ENCODE results near the gene AGO3. TPM values are rescaled to one million over a fixed set of nuclear protein-coding genes. Genes with fewer than 3 reads are reported as not detected.
"Not testable (repeated sequence)": the region's sequence is repeated elsewhere in the genome, so short reads cannot be mapped to it uniquely, and the experiment has no call there.

Gene AGO3
- total and polyA plus RNA-seq, 3 experiments from 2014 or later, result 12.8 to 31.3 (median 30.0) TPM

DNA sequence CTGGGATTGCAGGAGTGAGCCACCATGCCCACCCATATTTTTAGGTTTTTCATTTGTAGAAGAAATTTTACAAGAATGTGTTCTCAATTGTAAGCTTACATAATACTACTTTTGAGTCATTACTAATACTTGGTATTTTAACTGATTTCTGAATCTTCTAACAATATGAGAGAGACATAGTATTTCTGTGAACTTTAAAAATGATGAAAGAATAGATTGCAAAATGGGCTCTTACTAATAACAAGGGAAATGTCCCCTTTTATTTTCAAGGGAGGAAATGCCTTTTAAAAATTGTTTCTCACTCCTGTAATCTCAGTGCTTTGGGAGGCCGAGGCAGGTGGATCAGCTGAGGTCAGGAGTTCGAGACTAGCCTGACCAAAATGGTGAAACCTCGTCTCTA is 5.9 kb downstream of the AGO3 start:
- Histone ChIP-seq H3K27me3 (ENCODE audit: insufficient read depth, low read length, poor library complexity, severe bottlenecking) (no peaks in the 10 kb centered on the region), H3K27ac (ENCODE audit: low read depth, low read length) (no peak overlapping the region), H3K9me3 (ENCODE audit: low read length) (no peaks in the 10 kb centered on the region), H3K4me1 (ENCODE audit: insufficient read depth, low read length) (peaks cover 24% of the 10 kb centered on the region), H3K36me3 (ENCODE audit: insufficient read depth, low read length) (no peaks in the 10 kb centered on the region), H3K4me3 (ENCODE audit: low read length) (no peak overlapping the region)
- H3K27me3 Mint-ChIP-seq, result no peaks in the 10 kb centered on the region
- peak overlapping the region in 1 of 8 donors; percentile 15 for H3K27ac Mint-ChIP-seq
- POLR2A ChIA-PET, result interaction anchor here (0.8 kb wide), 1 partner anchor 42 kb away, joined by 5 read pairs; no protein-coding TSS in a partner anchor
- no peaks in the 10 kb centered on the region for H3K9me3 Mint-ChIP-seq
- peaks cover 0 to 5% (median 5%) of the 10 kb centered on the region in 3 donors for H3K36me3 Mint-ChIP-seq
- peaks cover 44 to 73% (median 62%) of the 10 kb centered on the region in 3 donors for H3K4me1 Mint-ChIP-seq
- H3K4me3 Mint-ChIP-seq, result no peak overlapping the region
- CTCF ChIA-PET, result interaction anchor here (1.6 kb wide), 1 partner anchor 54 kb away, joined by 5 read pairs; the partner anchor contains the start of gene AGO1
- no peak for DNase-seq

DNA sequence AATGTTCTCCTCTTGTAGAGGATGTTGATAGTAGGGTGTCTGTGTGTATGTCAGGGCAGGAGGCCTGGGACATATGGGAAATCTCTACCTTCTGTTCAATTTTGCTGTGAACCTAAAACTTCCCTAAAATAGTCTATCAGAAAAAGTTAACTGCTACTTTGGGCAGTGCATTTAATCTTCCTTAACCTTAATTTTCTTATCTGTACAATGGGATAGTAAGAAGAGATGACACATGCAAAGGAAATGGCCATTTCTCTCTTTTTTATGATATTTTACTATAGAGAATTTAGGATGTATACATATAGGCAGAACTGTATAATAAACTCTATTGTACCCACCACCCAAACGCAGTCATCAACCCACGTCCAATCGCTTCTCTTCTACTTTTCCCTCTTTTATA is 8.6 kb downstream of the AGO3 start:
- no peaks in the 10 kb centered on the region for H3K9me3 Mint-ChIP-seq
- DNase-seq, result no peak
- H3K36me3 Mint-ChIP-seq, result peaks cover 0 to 5% (median 5%) of the 10 kb centered on the region in 3 donors
- Histone ChIP-seq H3K27ac (ENCODE audit: low read depth, low read length) (no peak overlapping the region), H3K9me3 (ENCODE audit: low read length) (no peaks in the 10 kb centered on the region), H3K36me3 (ENCODE audit: insufficient read depth, low read length) (no peaks in the 10 kb centered on the region), H3K27me3 (ENCODE audit: insufficient read depth, low read length, poor library complexity, severe bottlenecking) (no peaks in the 10 kb centered on the region), H3K4me3 (ENCODE audit: low read length) (no peak overlapping the region), H3K4me1 (ENCODE audit: insufficient read depth, low read length) (peaks cover 11% of the 10 kb centered on the region)
- no peaks in the 10 kb centered on the region for H3K27me3 Mint-ChIP-seq
- H3K4me1 Mint-ChIP-seq, result peaks cover 34 to 70% (median 59%) of the 10 kb centered on the region in 3 donors
- no peak overlapping the region for H3K4me3 Mint-ChIP-seq
- H3K27ac Mint-ChIP-seq, result no peak overlapping the region
- POLR2A ChIA-PET, result no interaction called here
- CTCF ChIA-PET, result no interaction called here

DNA sequence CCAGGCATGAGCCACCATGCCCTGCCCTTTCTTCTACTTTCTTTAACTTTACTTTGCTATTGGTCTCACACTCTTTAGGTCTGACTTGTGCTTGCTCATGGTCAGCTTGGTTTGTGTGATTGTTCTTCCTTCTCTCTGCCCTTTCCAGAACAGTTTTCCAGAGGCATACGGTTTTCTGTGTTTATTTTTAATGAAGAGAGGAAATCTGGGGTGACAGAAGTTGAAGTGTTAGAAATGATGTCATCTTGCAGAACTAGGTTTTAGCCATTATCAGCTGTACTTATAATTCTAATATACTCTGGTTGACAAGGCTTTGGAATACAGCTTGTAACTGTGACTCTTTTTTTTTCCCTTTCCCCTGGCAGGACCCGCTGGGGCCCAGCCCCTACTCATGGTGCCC is 14.4 kb downstream of the AGO3 start:
- no peaks in the 10 kb centered on the region for H3K36me3 ChIP-seq (ENCODE audit: insufficient read depth, low read length)
- H3K4me1 ChIP-seq (ENCODE audit: insufficient read depth, low read length), result peaks cover 11% of the 10 kb centered on the region
- H3K9me3 ChIP-seq (ENCODE audit: low read length), result no peaks in the 10 kb centered on the region
- no peak for DNase-seq
- H3K4me3 ChIP-seq (ENCODE audit: low read length), result no peak overlapping the region
- peaks cover 0 to 29% (median 14%) of the 10 kb centered on the region in 3 donors for H3K36me3 Mint-ChIP-seq
- H3K4me1 Mint-ChIP-seq, result peaks cover 40 to 68% (median 58%) of the 10 kb centered on the region in 3 donors
- ChIA-PET POLR2A (no interaction called here), CTCF (no interaction called here)
- no peaks in the 10 kb centered on the region for H3K27me3 Mint-ChIP-seq
- no peak overlapping the region for H3K4me3 Mint-ChIP-seq
- peak overlapping the region in 1 of 8 donors; percentile 2 for H3K27ac Mint-ChIP-seq
- no peaks in the 10 kb centered on the region for H3K27me3 ChIP-seq (ENCODE audit: insufficient read depth, low read length, poor library complexity, severe bottlenecking)
- H3K9me3 Mint-ChIP-seq, result no peaks in the 10 kb centered on the region
- H3K27ac ChIP-seq (ENCODE audit: low read depth, low read length), result no peak overlapping the region

DNA sequence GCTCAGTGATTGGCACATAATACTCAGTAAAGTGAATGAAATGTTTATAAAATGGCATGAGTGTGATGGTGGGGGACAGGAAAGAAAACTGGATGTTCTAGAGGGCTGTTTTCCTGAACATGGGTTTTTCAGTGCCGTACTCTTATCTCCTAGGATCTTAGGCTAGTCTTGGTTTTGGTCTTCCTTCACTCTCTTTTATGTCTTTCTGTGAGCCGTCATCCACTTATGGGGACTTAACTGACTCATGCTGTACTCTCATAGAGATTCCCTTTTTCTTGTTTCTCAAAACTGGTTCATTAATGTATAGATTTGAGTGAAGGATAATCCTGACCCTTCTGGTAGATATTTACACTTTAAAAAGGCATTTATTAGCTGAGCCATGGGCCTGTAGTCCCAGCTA is 16.6 kb downstream of the AGO3 start:
- no peaks in the 10 kb centered on the region for H3K36me3 ChIP-seq (ENCODE audit: insufficient read depth, low read length)
- Mint-ChIP-seq H3K4me1 (peaks cover 23 to 49% (median 38%) of the 10 kb centered on the region in 3 donors), H3K36me3 (peaks cover 0 to 36% (median 9%) of the 10 kb centered on the region in 3 donors), H3K9me3 (no peaks in the 10 kb centered on the region), H3K4me3 (no peak overlapping the region), H3K27me3 (no peaks in the 10 kb centered on the region), H3K27ac (peak overlapping the region in 3 of 8 donors; percentile 19 to 63 (median 24))
- H3K9me3 ChIP-seq (ENCODE audit: low read length), result no peaks in the 10 kb centered on the region
- no peak overlapping the region for H3K4me3 ChIP-seq (ENCODE audit: low read length)
- ChIA-PET POLR2A (no interaction called here), CTCF (no interaction called here)
- no peak overlapping the region for H3K27ac ChIP-seq (ENCODE audit: low read depth, low read length)
- DNase-seq, result no peak
- no peaks in the 10 kb centered on the region for H3K27me3 ChIP-seq (ENCODE audit: insufficient read depth, low read length, poor library complexity, severe bottlenecking)
- H3K4me1 ChIP-seq (ENCODE audit: insufficient read depth, low read length), result peaks cover 6% of the 10 kb centered on the region

DNA sequence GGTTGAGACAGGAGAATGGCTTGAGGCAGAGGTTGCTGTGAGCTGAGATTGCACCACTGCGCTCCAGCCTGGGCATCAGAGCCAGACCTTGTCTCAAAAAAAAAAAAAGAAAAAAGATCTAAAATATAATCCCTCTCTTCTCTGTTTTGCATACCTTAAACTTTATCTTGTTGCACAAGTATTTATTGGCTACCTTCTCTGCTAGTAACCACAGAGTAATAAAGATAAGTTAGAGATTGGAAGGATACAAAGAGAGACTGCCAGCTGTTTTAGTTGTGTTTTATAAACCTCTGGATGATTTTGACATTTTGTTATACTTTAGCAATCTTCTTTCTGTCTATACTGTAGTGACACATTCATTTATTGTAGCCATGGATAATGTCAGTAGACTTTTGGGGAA is 27.7 kb downstream of the AGO3 start:
- ChIA-PET POLR2A (interaction anchor here (0.6 kb wide), 1 partner anchor 26 kb away, joined by 6 read pairs; no protein-coding TSS in a partner anchor), CTCF (no interaction called here)

DNA sequence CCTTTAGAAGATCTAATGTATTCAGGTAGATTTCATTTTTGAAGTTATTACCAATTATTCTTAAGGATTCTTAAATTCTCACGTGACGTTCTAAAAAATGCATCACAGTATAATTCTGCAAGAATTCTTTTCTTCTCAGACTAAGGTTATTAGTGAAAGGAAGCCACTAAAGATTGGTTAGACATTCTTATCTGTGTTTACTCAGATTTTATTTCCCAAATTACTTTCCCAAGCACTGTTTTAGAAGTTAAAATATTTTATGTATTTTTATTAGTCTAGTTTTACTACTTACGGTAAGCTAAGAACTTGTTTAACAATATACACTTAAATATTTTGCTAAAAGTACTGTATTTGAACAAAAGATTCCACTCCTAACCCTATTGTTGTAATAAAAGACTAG is 28.4 kb downstream of the AGO3 start:
- H3K36me3 Mint-ChIP-seq, result peaks cover 2 to 18% (median 2%) of the 10 kb centered on the region in 3 donors

More for the DNA sequence above, 27.7 kb downstream of the AGO3 start:
- no peak for DNase-seq
- peaks cover 9 to 21% (median 16%) of the 10 kb centered on the region in 3 donors for H3K4me1 Mint-ChIP-seq
- H3K27me3 Mint-ChIP-seq, result no peaks in the 10 kb centered on the region
- H3K27me3 ChIP-seq (ENCODE audit: insufficient read depth, low read length, poor library complexity, severe bottlenecking), result no peaks in the 10 kb centered on the region
- H3K4me1 ChIP-seq (ENCODE audit: insufficient read depth, low read length), result no peaks in the 10 kb centered on the region
- no peaks in the 10 kb centered on the region for H3K9me3 ChIP-seq (ENCODE audit: low read length)
- no peak overlapping the region for H3K27ac Mint-ChIP-seq
- no peak overlapping the region for H3K27ac ChIP-seq (ENCODE audit: low read depth, low read length)
- no peaks in the 10 kb centered on the region for H3K9me3 Mint-ChIP-seq
- peaks cover 0 to 22% (median 0%) of the 10 kb centered on the region in 3 donors for H3K36me3 Mint-ChIP-seq
- peaks cover 6% of the 10 kb centered on the region for H3K36me3 ChIP-seq (ENCODE audit: insufficient read depth, low read length)
- H3K4me3 Mint-ChIP-seq, result no peak overlapping the region
- no peak overlapping the region for H3K4me3 ChIP-seq (ENCODE audit: low read length)

DNA sequence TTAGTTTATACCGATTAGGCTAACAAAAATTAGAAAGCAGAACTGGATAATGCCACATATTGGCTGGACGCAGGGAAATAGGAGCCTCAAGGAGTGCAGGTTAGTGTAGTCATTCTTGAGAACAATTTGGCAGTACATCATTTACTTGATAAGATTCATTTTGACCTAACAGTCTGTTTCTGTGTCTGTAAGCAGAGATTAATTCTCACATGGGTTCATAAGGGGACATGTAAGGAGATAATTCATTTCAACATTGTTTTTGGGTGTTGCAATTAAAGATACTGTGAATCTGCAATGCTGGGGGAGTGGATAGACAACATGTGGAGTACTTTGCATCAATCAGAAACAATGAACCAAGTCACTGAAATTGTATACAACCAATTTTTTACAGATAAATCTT is 32.0 kb downstream of the AGO3 start:
- Mint-ChIP-seq H3K36me3 (peaks cover 6 to 13% (median 6%) of the 10 kb centered on the region in 3 donors), H3K27me3 (no peaks in the 10 kb centered on the region)

More for the DNA sequence above, 28.4 kb downstream of the AGO3 start:
- H3K4me1 ChIP-seq (ENCODE audit: insufficient read depth, low read length), result no peaks in the 10 kb centered on the region
- H3K36me3 ChIP-seq (ENCODE audit: insufficient read depth, low read length), result peaks cover 6% of the 10 kb centered on the region
- H3K4me3 ChIP-seq (ENCODE audit: low read length), result no peak overlapping the region
- Mint-ChIP-seq H3K27me3 (no peaks in the 10 kb centered on the region), H3K4me3 (no peak overlapping the region), H3K4me1 (peaks cover 7 to 21% (median 12%) of the 10 kb centered on the region in 3 donors), H3K9me3 (no peaks in the 10 kb centered on the region), H3K27ac (no peak overlapping the region)
- no peaks in the 10 kb centered on the region for H3K27me3 ChIP-seq (ENCODE audit: insufficient read depth, low read length, poor library complexity, severe bottlenecking)
- H3K27ac ChIP-seq (ENCODE audit: low read depth, low read length), result no peak overlapping the region
- no peak for DNase-seq
- H3K9me3 ChIP-seq (ENCODE audit: low read length), result no peaks in the 10 kb centered on the region
- ChIA-PET CTCF (no interaction called here), POLR2A (no interaction called here)

DNA sequence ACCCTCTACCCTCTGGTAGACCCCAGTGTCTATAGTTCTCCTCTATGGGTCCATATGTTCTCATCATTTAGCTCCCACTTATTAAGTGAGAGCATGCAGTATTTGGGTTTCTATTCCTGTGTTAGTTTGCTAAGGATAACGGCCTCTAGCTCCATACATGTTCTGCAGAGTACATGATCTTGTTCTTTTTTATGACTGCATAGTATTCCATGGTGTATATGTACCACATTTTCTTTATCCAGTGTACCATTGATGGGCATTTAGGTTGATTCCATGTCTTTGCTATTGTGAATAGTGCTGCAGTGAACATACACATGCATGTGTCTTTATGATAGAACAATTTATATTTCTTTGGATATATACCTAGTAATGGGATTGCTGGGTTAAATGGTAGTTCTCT is 33.4 kb downstream of the AGO3 start:
- Mint-ChIP-seq H3K4me1 (peaks cover 10 to 12% (median 11%) of the 10 kb centered on the region in 3 donors), H3K27ac (peak overlapping the region in 2 of 8 donors; percentile 26 to 79), H3K36me3 (peaks cover 16 to 22% (median 16%) of the 10 kb centered on the region in 3 donors)
- H3K9me3 ChIP-seq (ENCODE audit: low read length); DNase-seq; H3K27me3 Mint-ChIP-seq; H3K36me3 ChIP-seq (ENCODE audit: insufficient read depth, low read length); H3K9me3 Mint-ChIP-seq; H3K27ac ChIP-seq (ENCODE audit: low read depth, low read length); POLR2A ChIA-PET; H3K27me3 ChIP-seq (ENCODE audit: insufficient read depth, low read length, poor library complexity, severe bottlenecking); H3K4me3 Mint-ChIP-seq; H3K4me3 ChIP-seq (ENCODE audit: low read length); CTCF ChIA-PET; H3K4me1 ChIP-seq (ENCODE audit: insufficient read depth, low read length): not testable (repeated sequence)

More for the DNA sequence above, 32.0 kb downstream of the AGO3 start:
- H3K4me3 Mint-ChIP-seq, result no peak overlapping the region
- H3K36me3 ChIP-seq (ENCODE audit: insufficient read depth, low read length), result no peaks in the 10 kb centered on the region
- H3K4me1 ChIP-seq (ENCODE audit: insufficient read depth, low read length), result no peaks in the 10 kb centered on the region
- no peak overlapping the region for H3K27ac ChIP-seq (ENCODE audit: low read depth, low read length)
- H3K9me3 ChIP-seq (ENCODE audit: low read length), result no peaks in the 10 kb centered on the region
- peaks cover 14 to 18% (median 18%) of the 10 kb centered on the region in 3 donors for H3K4me1 Mint-ChIP-seq
- H3K27me3 ChIP-seq (ENCODE audit: insufficient read depth, low read length, poor library complexity, severe bottlenecking), result no peaks in the 10 kb centered on the region
- peak overlapping the region in 1 of 8 donors; percentile 25 for H3K27ac Mint-ChIP-seq
- DNase-seq, result no peak
- ChIA-PET POLR2A (no interaction called here), CTCF (no interaction called here)
- no peaks in the 10 kb centered on the region for H3K9me3 Mint-ChIP-seq
- no peak overlapping the region for H3K4me3 ChIP-seq (ENCODE audit: low read length)

All from CD8-positive, alpha-beta memory T cell (primary cell).